Adrenal gland (tissue), 12 donors: Measurements from ENCODE around the gene PARP11. TPM values are rescaled to one million over a fixed set of nuclear protein-coding genes. Genes with fewer than 3 reads are reported as not detected.

Source experiments
- DNase-seq, 7 donors: peaks; one replicate each; pipeline ENCODE4 v3.0.0-alpha.2; 2019 to 2020
- H3K27ac ChIP-seq, 5 donors: fragments of 200-600 bp; sonication (generic) in 4 of 5; 1 replicate in 3 of 5; 2 replicates in 2 of 5; pipeline versions ENCODE4 v1.5.1 to v1.8.0; 2016 to 2020; ENCODE audit warnings: mild to moderate bottlenecking in 1 of 5
- H3K27me3 ChIP-seq: fragments of 200-600 bp; 2 replicates; pipeline ENCODE4 v1.8.0; 2021
- H3K36me3 ChIP-seq, 2 donors: fragments of 200-600 bp; replicated peaks in 1 of 2; 1 replicate in 1 of 2; 2 replicates in 1 of 2; pipeline versions ENCODE4 v1.5.1 to v1.8.0; 2018 to 2022
- H3K4me1 ChIP-seq, 2 donors: fragments of 200-600 bp; replicated peaks in 1 of 2; 1 replicate in 1 of 2; 2 replicates in 1 of 2; pipeline versions ENCODE4 v1.5.1 to v1.8.0; 2018 to 2021
- H3K4me3 ChIP-seq, 4 donors: fragments of 200-600 bp; sonication (generic) in 3 of 4; one replicate each; pipeline ENCODE4 v1.5.1; 2016 to 2018
- H3K9me3 ChIP-seq, 3 donors: fragments of 200-600 bp; sonication (generic) in 1 of 3; replicated peaks in 1 of 3; 1 replicate in 2 of 3; 2 replicates in 1 of 3; pipeline versions ENCODE4 v1.5.1 to v1.8.0; 2016 to 2021
- CTCF ChIP-seq, 6 experiments: fragments of 450-650 bp in 4 of 6; fragments of 200-600 bp in 2 of 6; sonication (generic) in 1 of 6; IDR thresholded peaks; 1 replicate in 5 of 6; 2 replicates in 1 of 6; pipeline versions ENCODE4 v1.5.1 to v1.8.0; 2016 to 2021; ENCODE audit warnings: antibody characterized with exemption in 6 of 6, mild to moderate bottlenecking in 2 of 6, moderate library complexity in 1 of 6
- POLR2A ChIP-seq, 2 donors: fragments of 450-650 bp; IDR thresholded peaks; one replicate each; pipeline ENCODE4 v1.6.1; 2017; ENCODE audit warnings: antibody characterized with exemption in 2 of 2, mild to moderate bottlenecking in 2 of 2, moderate library complexity in 1 of 2
- WGBS, 4 donors: extraction: QIAGEN DNeasy Blood & Tissue Kit in 2 of 4; methylation state at CpG; one replicate each; pipeline versions ENCODE4 v1.1.5 to v1.1.7; 2013 to 2017; 5-methylcytosine and 5-hydroxymethylcytosine counted together
- intact Hi-C, 2 donors: fragments of 100-400 bp; cut with DNase I; formaldehyde crosslinking; loops; one replicate each; pipeline versions ENCODE4 v1.14.1 to v1.15.0; 2022 to 2023
- polyA plus RNA-seq, 3 donors: library from polyadenylated mRNA; stranded (reverse); fragments of 200-250 nt in 2 of 3; fragments of 350-450 nt in 1 of 3; fragmentation: Illumina TruSeq in 1 of 3; extraction: RNeasy Lipid Tissue Mini Kit (QIAGEN cat#74804) in 1 of 3; gene quantifications; one replicate each; pipeline ENCODE4 v1.2.3, GENCODE V29; 2013 to 2014
- total RNA-seq, 9 donors: library from RNA; depleted of rRNA in 4 of 9; stranded (reverse); fragments of >200 nt in 4 of 9; fragments of 120-200 nt in 1 of 9; fragmentation: NEBNext Ultra II Directional in 1 of 9; extraction: Animal tissue kit (Norgen Biotek cat#: 25700) in 1 of 9; gene quantifications; one replicate each; pipeline versions ENCODE4 v1.1.0 to v1.2.4, GENCODE V29; 2013 to 2023
- donor health status: healthy with polysubstance abuse.
- donor health status: Bipolar disorder and iron deficiency.
- donor health status: DM: yes; HTN: yes; CAD: no.
- donor health status: DM: no; HTN: no; CAD: no.
- donor health status: DM: no; HTN: no; CAD: no.
- donor health status: DM: yes; HTN: yes; CAD: no.

The PARP11 gene
- total and polyA plus RNA-seq, 12 donors = 2.8 to 29.8 (median 16.8) TPM

DNA sequence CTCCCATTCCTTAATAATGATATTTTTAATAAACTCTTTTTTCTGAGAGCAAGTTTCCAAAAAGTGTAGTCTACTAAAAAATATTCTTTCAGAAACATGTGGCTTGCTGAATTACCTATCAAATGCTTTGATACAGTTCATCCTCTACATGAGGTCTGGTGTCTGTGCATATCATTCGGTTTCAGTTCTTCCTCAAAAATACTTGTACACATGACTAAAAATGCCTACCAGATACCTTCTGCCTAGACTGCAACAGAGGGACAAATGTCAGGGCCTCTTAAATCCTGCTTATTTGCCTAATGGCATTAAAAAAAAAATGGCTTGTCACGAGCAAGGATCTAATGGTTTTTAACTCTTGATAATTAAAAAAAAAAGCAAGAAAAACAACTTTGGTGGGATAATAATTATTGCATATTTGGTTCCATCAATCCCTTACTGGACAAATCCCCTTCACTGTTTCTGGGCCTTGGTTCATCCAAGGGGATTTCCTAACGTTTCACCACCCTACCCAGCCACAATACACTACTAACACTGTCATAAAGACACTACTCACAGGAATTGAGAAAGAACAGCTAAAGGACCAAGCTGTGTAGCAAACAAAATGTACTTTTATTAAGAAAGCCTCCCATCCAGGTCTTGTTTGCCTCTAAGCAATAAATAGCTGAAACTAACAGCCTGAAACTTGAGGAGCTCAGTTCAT lies 45.7 kb downstream of the PARP11 start:
- intact Hi-C loops = no loop called here
- TF ChIP-seq CTCF (IDR thresholded peaks at IDR 0.05) (no peak), POLR2A (IDR thresholded peaks at IDR 0.05) (no peak)
- 86 to 90% (median 87%) methylated on average over 3 of the region's 3 CpGs for WGBS, 4 donors
- peaks cover 0 to 10% of the 10 kb centered on the region in 2 donors for H3K36me3 ChIP-seq
- DNase-seq = no peak
- H3K4me1 ChIP-seq = peaks cover 0 to 8% of the 10 kb centered on the region in 2 donors
- H3K4me3 ChIP-seq = no peak overlapping the region
- H3K9me3 ChIP-seq = no peaks in the 10 kb centered on the region
- H3K27ac ChIP-seq = no peak overlapping the region
- H3K27me3 ChIP-seq = no peaks in the 10 kb centered on the region

- H3K27me3 ChIP-seq = no peaks in the 10 kb centered on the region
- intact Hi-C loops = no loop called here
- no peak overlapping the region for H3K4me3 ChIP-seq
- TF ChIP-seq POLR2A (IDR thresholded peaks at IDR 0.05) = no peak
- no peak for TF ChIP-seq CTCF (IDR thresholded peaks at IDR 0.05)
- 90 to 100% (median 92%) methylated on average over 1 of the region's 1 CpG for WGBS, 4 donors
- DNase-seq = no peak
- H3K4me1 ChIP-seq = peaks cover 0 to 2% of the 10 kb centered on the region in 2 donors
- peaks cover 0 to 10% of the 10 kb centered on the region in 2 donors for H3K36me3 ChIP-seq
- H3K9me3 ChIP-seq = no peaks in the 10 kb centered on the region
- H3K27ac ChIP-seq = no peak overlapping the region
Observed at GRCh38 chr12:3821441-3821840, 51.8 kb downstream of the PARP11 start.

DNA sequence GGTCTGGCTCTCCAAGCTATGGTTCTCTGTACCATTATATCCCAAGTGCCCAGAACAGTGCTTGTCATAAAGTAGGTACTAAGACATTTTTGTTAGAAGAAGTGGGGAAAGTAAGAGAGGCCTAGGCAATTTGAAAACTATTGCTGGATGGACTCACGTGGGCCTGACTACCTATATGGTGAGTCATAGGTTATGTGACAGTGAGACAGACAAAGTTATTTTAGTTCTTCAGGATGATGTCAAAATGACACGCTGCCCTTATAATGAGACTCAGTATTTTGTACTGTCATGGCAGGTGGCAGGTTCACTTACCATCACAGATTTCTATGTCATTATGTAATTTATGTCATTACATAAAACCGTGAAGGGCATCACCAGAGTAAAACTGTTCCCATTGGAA lies 53.1 kb downstream of the PARP11 start:
- Histone ChIP-seq H3K36me3 (no peaks in the 10 kb centered on the region), H3K27ac (no peak overlapping the region), H3K4me3 (no peak overlapping the region), H3K4me1 (peaks cover 0 to 13% of the 10 kb centered on the region in 2 donors), H3K9me3 (no peaks in the 10 kb centered on the region), H3K27me3 (no peaks in the 10 kb centered on the region)
- intact Hi-C loops = no loop called here
- DNase-seq = no peak
- TF ChIP-seq POLR2A (IDR thresholded peaks at IDR 0.05) (no peak), CTCF (IDR thresholded peaks at IDR 0.05) (no peak)
- WGBS, 4 donors = 80 to 87% (median 83%) methylated on average over 3 of the region's 3 CpGs

DNA sequence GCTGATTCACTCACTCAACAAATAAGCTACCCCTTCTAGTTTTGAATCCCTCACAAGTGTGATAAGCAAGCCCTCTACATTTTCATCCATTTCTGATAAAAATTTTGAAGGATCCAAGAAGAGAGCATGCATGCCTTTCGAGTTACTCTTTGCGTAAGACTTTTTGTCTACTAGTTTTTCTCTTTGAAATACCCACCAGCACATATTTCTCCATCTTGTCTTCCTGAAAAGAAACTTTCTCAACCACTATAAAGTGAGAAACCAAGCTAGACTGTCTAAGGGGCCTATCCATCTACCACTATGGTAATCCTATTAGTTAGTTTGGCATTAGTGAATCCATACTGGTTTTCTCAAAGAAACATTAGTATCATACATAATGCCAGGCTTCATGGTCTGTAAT lies 56.9 kb downstream of the PARP11 start:
- Histone ChIP-seq H3K36me3 (no peaks in the 10 kb centered on the region), H3K27ac (peak overlapping the region in 2 of 5 donors; percentile 7 to 28)

More for the DNA sequence above, 56.9 kb downstream of the PARP11 start:
- Histone ChIP-seq H3K4me3 (no peak overlapping the region), H3K4me1 (peaks cover 0 to 13% of the 10 kb centered on the region in 2 donors), H3K9me3 (no peaks in the 10 kb centered on the region), H3K27me3 (no peaks in the 10 kb centered on the region)
- TF ChIP-seq POLR2A (IDR thresholded peaks at IDR 0.05) (no peak), CTCF (IDR thresholded peaks at IDR 0.05) (no peak)
- intact Hi-C loops = no loop called here
- no peak for DNase-seq
- 38 to 53% (median 50%) methylated on average over 2 of the region's 2 CpGs for WGBS, 4 donors
